ENCODE results near the gene KDM8.

The KDM8 gene

GRCh38 chr16:27203507-27204311, at the start of gene KDM8:
TSS of gene KDM8 (plus strand) at chr16:27203526. CDS start at chr16:27210124, 6,598 bp downstream.
- Histone ChIP-seq H3K9ac (ENCODE audit: low read length) (peak within 1 kb of the TSS; percentile 90), H3K4me1 (ENCODE audit: control insufficient read depth, insufficient read depth, low read length) (peaks cover 12% of the 10 kb centered on the region; the same call in 1 of the 2 replicates), H3K36me3 (ENCODE audit: control insufficient read depth, insufficient read depth, low read length) (no peaks in the 10 kb centered on the region), H3K27me3 (ENCODE audit: control insufficient read depth, insufficient read depth, low read length) (no peaks in the 10 kb centered on the region), H3K9me3 (ENCODE audit: control insufficient read depth, insufficient read depth, low read depth, low read length) (no peaks in the 10 kb centered on the region), H3K27ac (ENCODE audit: low read depth, low read length) (peak within 1 kb of the TSS; percentile 79), H3K4me3 (ENCODE audit: low read depth, low read length) (peak within 1 kb of the TSS; percentile 80)

GRCh38 chr16:27154705-27155521, 48.4 kb upstream of the KDM8 start:
- no peak overlapping the region for H3K27ac ChIP-seq (ENCODE audit: low read depth, low read length)
- H3K4me1 ChIP-seq (ENCODE audit: control insufficient read depth, insufficient read depth, low read length): peaks cover 3% of the 10 kb centered on the region; the same call in 1 of the 2 replicates
- peak overlapping the region; percentile 17 for H3K4me3 ChIP-seq (ENCODE audit: low read depth, low read length)
- H3K9ac ChIP-seq (ENCODE audit: low read length): no peak overlapping the region
- H3K27me3 ChIP-seq (ENCODE audit: control insufficient read depth, insufficient read depth, low read length): no peaks in the 10 kb centered on the region
- H3K36me3 ChIP-seq (ENCODE audit: control insufficient read depth, insufficient read depth, low read length): no peaks in the 10 kb centered on the region
- H3K9me3 ChIP-seq (ENCODE audit: control insufficient read depth, insufficient read depth, low read depth, low read length): no peaks in the 10 kb centered on the region

DNA sequence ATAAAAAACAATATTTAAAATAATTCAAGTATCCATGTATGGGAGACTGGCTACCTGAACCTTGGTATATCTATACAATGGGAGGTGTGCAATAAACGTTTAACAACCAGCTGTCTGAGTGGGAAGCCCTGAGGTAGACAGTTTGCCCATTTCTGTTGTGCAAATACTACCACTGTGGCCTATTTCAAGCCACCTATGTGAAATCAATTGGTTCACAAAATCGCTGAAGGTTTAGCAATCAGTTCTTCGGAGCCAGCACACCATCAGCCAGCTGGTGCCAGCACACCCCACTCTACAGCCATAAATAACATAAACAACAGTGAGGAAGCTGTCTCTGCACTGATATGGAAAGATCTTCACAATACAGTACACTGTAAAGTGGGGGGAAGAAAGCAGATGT, 46.7 kb upstream of the KDM8 start:
- H3K27me3 ChIP-seq (ENCODE audit: control insufficient read depth, insufficient read depth, low read length): no peaks in the 10 kb centered on the region
- H3K4me1 ChIP-seq (ENCODE audit: control insufficient read depth, insufficient read depth, low read length): peaks cover 3% of the 10 kb centered on the region; the same call in 1 of the 2 replicates
- no peaks in the 10 kb centered on the region for H3K36me3 ChIP-seq (ENCODE audit: control insufficient read depth, insufficient read depth, low read length)
- H3K9ac ChIP-seq (ENCODE audit: low read length): no peak overlapping the region
- no peak overlapping the region for H3K27ac ChIP-seq (ENCODE audit: low read depth, low read length)
- H3K4me3 ChIP-seq (ENCODE audit: low read depth, low read length): no peak overlapping the region
- peaks cover 2% of the 10 kb centered on the region; the same call in 1 of the 2 replicates for H3K9me3 ChIP-seq (ENCODE audit: control insufficient read depth, insufficient read depth, low read depth, low read length)

GRCh38 chr16:27161398-27161797, 41.9 kb upstream of the KDM8 start:
- H3K9me3 ChIP-seq (ENCODE audit: control insufficient read depth, insufficient read depth, low read depth, low read length): peaks cover 5% of the 10 kb centered on the region
- H3K36me3 ChIP-seq (ENCODE audit: control insufficient read depth, insufficient read depth, low read length): no peaks in the 10 kb centered on the region
- no peak overlapping the region for H3K9ac ChIP-seq (ENCODE audit: low read length)
- no peak overlapping the region for H3K4me3 ChIP-seq (ENCODE audit: low read depth, low read length)
- H3K27ac ChIP-seq (ENCODE audit: low read depth, low read length): no peak overlapping the region
- H3K4me1 ChIP-seq (ENCODE audit: control insufficient read depth, insufficient read depth, low read length): no peaks in the 10 kb centered on the region
- H3K27me3 ChIP-seq (ENCODE audit: control insufficient read depth, insufficient read depth, low read length): no peaks in the 10 kb centered on the region

- H3K36me3 ChIP-seq (ENCODE audit: control insufficient read depth, insufficient read depth, low read length): no peaks in the 10 kb centered on the region
- H3K4me1 ChIP-seq (ENCODE audit: control insufficient read depth, insufficient read depth, low read length): no peaks in the 10 kb centered on the region
- no peak overlapping the region for H3K4me3 ChIP-seq (ENCODE audit: low read depth, low read length)
- peaks cover 5% of the 10 kb centered on the region for H3K9me3 ChIP-seq (ENCODE audit: control insufficient read depth, insufficient read depth, low read depth, low read length)
- H3K9ac ChIP-seq (ENCODE audit: low read length): no peak overlapping the region
- no peak overlapping the region for H3K27ac ChIP-seq (ENCODE audit: low read depth, low read length)
- H3K27me3 ChIP-seq (ENCODE audit: control insufficient read depth, insufficient read depth, low read length): no peaks in the 10 kb centered on the region
Measured at GRCh38 chr16:27164352-27164751, 39.0 kb upstream of the KDM8 start.

DNA sequence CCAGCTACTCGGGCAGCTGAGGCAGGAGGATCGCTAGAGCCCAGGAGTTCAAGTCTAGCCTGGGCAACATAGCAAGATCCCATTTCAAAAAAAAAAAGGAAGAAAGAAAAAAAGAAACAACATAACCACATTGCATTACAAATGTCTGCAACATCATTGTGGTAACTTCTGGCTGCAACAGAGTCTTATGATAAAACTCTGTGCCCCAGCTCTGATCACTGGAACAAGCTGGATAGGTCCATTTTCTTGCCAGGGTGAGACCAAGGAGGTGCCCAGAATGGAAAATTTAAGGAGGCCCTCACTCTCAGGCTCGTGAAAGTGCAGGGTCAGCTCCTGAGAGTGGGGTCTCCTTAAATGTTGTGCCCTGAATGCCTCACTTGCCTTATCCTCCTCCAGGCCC, 37.8 kb upstream of the KDM8 start:
- Histone ChIP-seq H3K27ac (ENCODE audit: low read depth, low read length) (no peak overlapping the region), H3K4me1 (ENCODE audit: control insufficient read depth, insufficient read depth, low read length) (no peaks in the 10 kb centered on the region), H3K9ac (ENCODE audit: low read length) (no peak overlapping the region), H3K36me3 (ENCODE audit: control insufficient read depth, insufficient read depth, low read length) (no peaks in the 10 kb centered on the region), H3K27me3 (ENCODE audit: control insufficient read depth, insufficient read depth, low read length) (no peaks in the 10 kb centered on the region), H3K9me3 (ENCODE audit: control insufficient read depth, insufficient read depth, low read depth, low read length) (peaks cover 5% of the 10 kb centered on the region), H3K4me3 (ENCODE audit: low read depth, low read length) (no peak overlapping the region)

GRCh38 chr16:27168790-27169189, 34.5 kb upstream of the KDM8 start:
- Histone ChIP-seq H3K36me3 (ENCODE audit: control insufficient read depth, insufficient read depth, low read length) (no peaks in the 10 kb centered on the region), H3K4me3 (ENCODE audit: low read depth, low read length) (no peak overlapping the region), H3K27me3 (ENCODE audit: control insufficient read depth, insufficient read depth, low read length) (no peaks in the 10 kb centered on the region), H3K27ac (ENCODE audit: low read depth, low read length) (no peak overlapping the region), H3K9ac (ENCODE audit: low read length) (no peak overlapping the region), H3K9me3 (ENCODE audit: control insufficient read depth, insufficient read depth, low read depth, low read length) (no peaks in the 10 kb centered on the region; the same call in 1 of the 2 replicates), H3K4me1 (ENCODE audit: control insufficient read depth, insufficient read depth, low read length) (no peaks in the 10 kb centered on the region)

DNA sequence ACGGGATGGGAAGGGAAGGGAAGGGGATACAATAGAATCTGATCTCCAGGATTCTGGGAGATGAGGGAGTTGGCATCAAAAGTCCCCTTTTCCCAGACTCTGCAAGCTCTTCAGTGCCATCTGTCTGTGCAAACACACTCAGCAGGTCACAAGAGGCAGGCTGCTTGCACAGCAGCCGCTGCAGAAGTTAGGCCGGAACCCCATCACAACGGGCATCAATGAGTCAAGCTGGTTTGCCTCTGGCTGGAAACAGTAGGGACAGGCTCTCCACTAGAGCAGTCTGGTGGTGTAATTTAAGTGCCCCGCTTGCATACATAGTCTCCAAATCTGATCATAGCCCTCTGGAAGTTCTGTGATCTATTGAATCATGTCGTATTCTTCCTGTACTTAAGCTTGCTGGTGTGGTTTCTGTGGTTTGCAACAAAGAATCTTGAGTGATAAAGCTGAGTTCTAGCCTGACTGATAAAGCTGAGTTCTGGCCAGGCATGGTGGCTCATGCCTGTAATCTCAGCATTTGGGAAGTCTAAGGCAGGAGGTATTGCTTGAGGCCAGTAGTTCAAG, 33.7 kb upstream of the KDM8 start:
- H3K27me3 ChIP-seq (ENCODE audit: control insufficient read depth, insufficient read depth, low read length): no peaks in the 10 kb centered on the region
- H3K4me3 ChIP-seq (ENCODE audit: low read depth, low read length): no peak overlapping the region
- no peaks in the 10 kb centered on the region; the same call in 1 of the 2 replicates for H3K9me3 ChIP-seq (ENCODE audit: control insufficient read depth, insufficient read depth, low read depth, low read length)
- H3K4me1 ChIP-seq (ENCODE audit: control insufficient read depth, insufficient read depth, low read length): no peaks in the 10 kb centered on the region
- H3K36me3 ChIP-seq (ENCODE audit: control insufficient read depth, insufficient read depth, low read length): no peaks in the 10 kb centered on the region
- H3K9ac ChIP-seq (ENCODE audit: low read length): no peak overlapping the region
- H3K27ac ChIP-seq (ENCODE audit: low read depth, low read length): no peak overlapping the region

DNA sequence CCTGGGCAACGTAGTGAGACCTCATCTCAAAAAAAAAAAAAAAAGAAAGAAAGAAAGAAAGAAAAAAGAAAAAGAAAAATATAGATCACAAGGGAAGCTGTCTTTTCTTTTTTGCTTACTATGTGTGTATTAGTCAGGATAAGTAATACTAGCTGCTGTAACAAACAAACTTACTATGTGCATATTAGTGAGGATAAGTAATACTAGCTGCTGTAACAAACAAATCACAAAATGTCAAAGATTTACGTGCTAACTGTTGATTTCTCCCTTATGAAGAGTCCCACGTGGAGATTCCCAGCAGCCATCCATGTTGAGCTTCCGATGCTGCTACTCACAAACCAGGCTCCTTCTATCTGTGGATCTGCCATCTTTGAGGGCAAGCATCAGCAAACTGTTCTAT, 31.7 kb upstream of the KDM8 start:
- no peaks in the 10 kb centered on the region for H3K36me3 ChIP-seq (ENCODE audit: control insufficient read depth, insufficient read depth, low read length)
- no peak overlapping the region for H3K27ac ChIP-seq (ENCODE audit: low read depth, low read length)
- H3K9ac ChIP-seq (ENCODE audit: low read length): no peak overlapping the region
- no peak overlapping the region for H3K4me3 ChIP-seq (ENCODE audit: low read depth, low read length)
- no peaks in the 10 kb centered on the region; the same call in 1 of the 2 replicates for H3K9me3 ChIP-seq (ENCODE audit: control insufficient read depth, insufficient read depth, low read depth, low read length)
- H3K4me1 ChIP-seq (ENCODE audit: control insufficient read depth, insufficient read depth, low read length): no peaks in the 10 kb centered on the region
- no peaks in the 10 kb centered on the region for H3K27me3 ChIP-seq (ENCODE audit: control insufficient read depth, insufficient read depth, low read length)

DNA sequence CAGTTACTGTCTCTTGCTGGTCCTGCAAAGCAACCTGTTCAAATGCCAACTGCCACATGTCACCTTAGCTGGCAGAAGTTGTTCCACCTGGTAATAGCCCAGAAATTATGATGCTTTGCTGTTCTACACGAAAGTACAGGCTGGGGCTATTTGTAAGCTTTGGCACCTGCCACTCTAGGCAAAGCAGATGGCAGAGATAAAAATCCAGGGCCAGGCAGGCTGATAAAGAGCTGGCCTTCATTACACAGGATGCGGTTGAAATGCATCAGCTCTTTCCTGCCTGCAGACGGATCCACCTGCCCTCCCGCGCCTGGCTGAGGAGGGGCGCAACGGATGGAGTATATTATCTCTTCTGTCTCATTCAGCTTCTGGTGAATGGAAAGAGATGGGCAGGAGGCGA, 29.3 kb upstream of the KDM8 start:
- H3K4me3 ChIP-seq (ENCODE audit: low read depth, low read length): no peak overlapping the region
- no peak overlapping the region for H3K27ac ChIP-seq (ENCODE audit: low read depth, low read length)
- no peaks in the 10 kb centered on the region for H3K4me1 ChIP-seq (ENCODE audit: control insufficient read depth, insufficient read depth, low read length)
- no peaks in the 10 kb centered on the region for H3K36me3 ChIP-seq (ENCODE audit: control insufficient read depth, insufficient read depth, low read length)
- H3K9me3 ChIP-seq (ENCODE audit: control insufficient read depth, insufficient read depth, low read depth, low read length): no peaks in the 10 kb centered on the region; the same call in 1 of the 2 replicates
- H3K9ac ChIP-seq (ENCODE audit: low read length): no peak overlapping the region
- H3K27me3 ChIP-seq (ENCODE audit: control insufficient read depth, insufficient read depth, low read length): no peaks in the 10 kb centered on the region

DNA sequence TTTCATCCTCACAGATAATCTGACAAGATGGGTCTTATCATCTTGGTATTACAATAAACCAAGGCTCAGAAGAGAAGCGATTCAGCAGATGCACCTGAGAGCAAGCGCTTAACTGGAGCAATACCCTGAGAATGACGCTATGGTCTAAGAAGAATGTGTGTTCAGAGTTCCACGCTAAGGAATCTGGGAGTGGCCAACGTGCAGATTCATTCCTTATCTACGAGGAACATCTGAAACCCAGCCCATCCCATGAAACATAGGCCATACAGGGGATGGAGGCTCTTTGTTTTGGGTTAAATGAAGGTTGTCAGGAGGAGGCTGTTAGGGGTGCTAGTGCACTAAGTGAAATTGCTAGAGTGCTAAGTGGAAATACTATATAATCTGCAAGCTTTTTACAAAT, 28.5 kb upstream of the KDM8 start:
- Histone ChIP-seq H3K9ac (ENCODE audit: low read length) (no peak overlapping the region), H3K27ac (ENCODE audit: low read depth, low read length) (no peak overlapping the region), H3K4me3 (ENCODE audit: low read depth, low read length) (no peak overlapping the region), H3K27me3 (ENCODE audit: control insufficient read depth, insufficient read depth, low read length) (no peaks in the 10 kb centered on the region), H3K4me1 (ENCODE audit: control insufficient read depth, insufficient read depth, low read length) (0 out of 2 replicates have a peak, but pooled peaks cover 2% of the 10 kb centered on the region), H3K36me3 (ENCODE audit: control insufficient read depth, insufficient read depth, low read length) (no peaks in the 10 kb centered on the region), H3K9me3 (ENCODE audit: control insufficient read depth, insufficient read depth, low read depth, low read length) (no peaks in the 10 kb centered on the region; the same call in 1 of the 2 replicates)

Measured in HUES6 (cell line).